ENCODE data around the gene HOXA7. TPM values are rescaled to one million over a fixed set of nuclear protein-coding genes. Genes with fewer than 3 reads are reported as not detected.

Gene HOXA7
- total and polyA plus RNA-seq, 10 of the 15 experiments (the other 5 are each of a cell fraction or from before 2014, with no cell fraction given), result not detected

DNA sequence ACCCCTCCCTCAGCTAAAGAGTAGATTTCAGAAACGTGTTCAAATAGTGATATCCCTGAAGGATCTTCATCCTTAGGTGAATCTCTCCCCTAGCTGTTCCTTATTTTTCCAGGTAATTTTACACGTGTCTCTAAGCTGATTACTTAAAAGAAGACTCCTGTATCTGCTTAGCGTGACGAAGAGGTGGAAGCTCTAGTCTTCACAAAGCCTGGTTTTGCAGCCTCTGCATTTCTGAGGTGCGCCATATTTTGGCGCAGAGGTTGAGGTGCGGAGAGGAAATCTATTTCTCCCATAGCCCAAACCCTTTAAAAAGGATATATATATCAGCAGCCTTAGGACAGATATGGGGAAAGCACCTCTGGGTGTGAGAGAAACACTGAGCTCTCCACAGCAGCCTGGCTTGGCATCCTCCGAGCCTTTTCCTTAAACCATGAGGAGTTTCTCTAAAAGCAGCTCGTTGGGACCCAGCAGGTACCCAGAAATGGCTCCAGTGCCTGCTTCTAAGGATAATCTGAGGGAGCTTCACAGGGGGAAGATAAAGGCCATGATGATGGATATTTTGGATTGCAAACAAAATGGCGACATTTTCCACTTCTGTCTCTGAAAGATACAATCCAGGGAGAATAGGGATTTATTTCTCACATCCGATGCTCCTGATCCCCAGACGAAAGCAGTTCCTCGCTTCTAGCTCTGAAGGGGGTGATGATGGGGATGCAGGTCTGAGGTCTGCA, 51.0 kb downstream of the HOXA7 start (continued):
- TF ChIP-seq BCL3 (IDR thresholded peaks at IDR 0.05; ENCODE audit: borderline replicate concordance, insufficient read depth, low read depth, low read length, poor library complexity, severe bottlenecking) (no peak), CBX5 (IDR thresholded peaks at IDR 0.05; ENCODE audit: low read depth) (no peak)

GRCh38 chr7:27104341-27105058, 52.0 kb downstream of the HOXA7 start:
- peaks cover 4% of the 10 kb centered on the region in 2 experiments for H3K27me3 ChIP-seq (replicated peaks in 1 of 2; ENCODE audit: control insufficient read depth in 2 of 2, insufficient read depth in 2 of 2, low read length in 1 of 2)
- ATAC-seq (no peak), FAIRE-seq (no peak), DNase-seq (ENCODE audit: low read depth, low spot score) (no peak)
- TF ChIP-seq KAT2A (conservative IDR thresholded peaks at IDR 0.05; ENCODE audit: control insufficient read depth, low read depth, low read length) (no peak), NBN (IDR thresholded peaks at IDR 0.05) (no peak), NFIC (IDR thresholded peaks at IDR 0.05; ENCODE audit: low read depth, low read length) (no peak), TARDBP (IDR thresholded peaks at IDR 0.05; ENCODE audit: borderline replicate concordance) (no peak), HSF1 (IDR thresholded peaks at IDR 0.05; ENCODE audit: low read depth, low read length) (no peak), NR2C2 (IDR thresholded peaks at IDR 0.05; ENCODE audit: borderline replicate concordance, control insufficient read depth, insufficient read length, low read depth) (no peak), CHD1 (IDR thresholded peaks at IDR 0.05; ENCODE audit: low read depth, low read length) (no peak), RAD51 (IDR thresholded peaks at IDR 0.05) (no peak), POLR2A (IDR thresholded peaks at IDR 0.05; ENCODE audit: low read depth, low read length) (no peak), ELK1 (IDR thresholded peaks at IDR 0.05; ENCODE audit: low read depth, low read length) (no peak)
- TF ChIP-seq, protein P1, sequence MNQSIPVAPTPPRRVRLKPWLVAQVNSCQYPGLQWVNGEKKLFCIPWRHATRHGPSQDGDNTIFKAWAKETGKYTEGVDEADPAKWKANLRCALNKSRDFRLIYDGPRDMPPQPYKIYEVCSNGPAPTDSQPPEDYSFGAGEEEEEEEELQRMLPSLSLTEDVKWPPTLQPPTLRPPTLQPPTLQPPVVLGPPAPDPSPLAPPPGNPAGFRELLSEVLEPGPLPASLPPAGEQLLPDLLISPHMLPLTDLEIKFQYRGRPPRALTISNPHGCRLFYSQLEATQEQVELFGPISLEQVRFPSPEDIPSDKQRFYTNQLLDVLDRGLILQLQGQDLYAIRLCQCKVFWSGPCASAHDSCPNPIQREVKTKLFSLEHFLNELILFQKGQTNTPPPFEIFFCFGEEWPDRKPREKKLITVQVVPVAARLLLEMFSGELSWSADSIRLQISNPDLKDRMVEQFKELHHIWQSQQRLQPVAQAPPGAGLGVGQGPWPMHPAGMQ (IDR thresholded peaks at IDR 0.05; ENCODE audit: borderline replicate concordance), result no peak
- in situ Hi-C loops (cut with MboI), result no loop called here
- no peak overlapping the region for H3K9ac ChIP-seq (ENCODE audit: control insufficient read depth, insufficient read depth, low read length)
- intact Hi-C loops (cut with micrococcal nuclease; ENCODE audit: unreplicated experiment), result no loop called here
- no peak overlapping the region for H3K27ac ChIP-seq (ENCODE audit: control insufficient read depth, insufficient read depth)
- no peak overlapping the region for H3K4me2 ChIP-seq (ENCODE audit: control insufficient read depth, insufficient read depth)
- H2AFZ ChIP-seq (ENCODE audit: control insufficient read depth, low read depth, low read length), result no peak overlapping the region
- RAD21 ChIA-PET (ENCODE audit: unreplicated experiment), result interaction anchor here (1.0 kb wide), 1 partner anchor 8 kb away, joined by 3 read pairs; no protein-coding TSS in a partner anchor
- no peaks in the 10 kb centered on the region for H3K4me1 ChIP-seq (ENCODE audit: control insufficient read depth, insufficient read depth, low read length)
- no TSS peak for BruUV-seq (replicated peaks)
- no peaks in the 10 kb centered on the region for H4K20me1 ChIP-seq (ENCODE audit: control insufficient read depth, insufficient read depth)
- H3K9me3 ChIP-seq (replicated peaks; ENCODE audit: control insufficient read depth, insufficient read depth, low read length), result no peaks in the 10 kb centered on the region; the same call in 2 of the 3 replicates
- SMC1A ChIA-PET (ENCODE audit: uncharacterized antibody, unreplicated experiment), result interaction anchor here (1.5 kb wide), 1 partner anchor 248 kb away, joined by 3 read pairs; no protein-coding TSS in a partner anchor
- no peaks in the 10 kb centered on the region for H3K36me3 ChIP-seq (ENCODE audit: control insufficient read depth in 2 of 2, insufficient read depth in 2 of 2, low read length in 1 of 2)
- H3K4me3 ChIP-seq, result no peak overlapping the region
- H3K79me2 ChIP-seq (ENCODE audit: control insufficient read depth, insufficient read depth, low read length), result no peaks in the 10 kb centered on the region
- CTCF ChIA-PET, result interaction anchor here (1.3 kb wide), 1 partner anchor 8 kb away, joined by 3 read pairs; no protein-coding TSS in a partner anchor
- POLR2A ChIA-PET, result interaction anchor here (0.5 to 0.8 kb wide), 2 partner anchors 111 to 908 kb away, joined by 3 read pairs; no protein-coding TSS in a partner anchor
- WGBS (ENCODE audit: insufficient coverage, insufficient replicate concordance, low lambda C conversion rate, missing lambda C conversion rate), result 57% methylated on average over 13 of the region's 13 CpGs
